ENCODE data around the gene TMEM234.
"Not testable (repeated sequence)": the region's sequence is repeated elsewhere in the genome, so short reads cannot be mapped to it uniquely, and the experiment has no call there.

The TMEM234 gene

GRCh38 chr1:32221980-32222755 lies at the start of gene TMEM234, which contains the start of gene EIF3I:
Gene TMEM234, minus strand, starts transcription at chr1:32222353. Its CDS starts 31 bp downstream, at chr1:32222322.
Gene EIF3I, plus strand, starts transcription at chr1:32222407. Its CDS starts 35 bp downstream, at chr1:32222442.
- no peak for FAIRE-seq

GRCh38 chr1:32269744-32270143 lies 47.6 kb upstream of the TMEM234 start:
- no peak for FAIRE-seq

GRCh38 chr1:32266921-32267591 lies 44.9 kb upstream of the TMEM234 start:
- no peak for FAIRE-seq

- no peak for FAIRE-seq
These were observed 43.7 kb upstream of the TMEM234 start for GRCh38 chr1:32265846-32266245.

GRCh38 chr1:32263744-32264143 lies 41.6 kb upstream of the TMEM234 start:
- no peak for FAIRE-seq

- FAIRE-seq: not testable (repeated sequence)
These were observed 41.1 kb upstream of the TMEM234 start for GRCh38 chr1:32263236-32263593.

- no peak for FAIRE-seq
These were observed 35.0 kb upstream of the TMEM234 start for GRCh38 chr1:32257227-32257508.

GRCh38 chr1:32256473-32257226 lies 34.5 kb upstream of the TMEM234 start:
- FAIRE-seq: no peak

GRCh38 chr1:32255072-32256071 lies 33.2 kb upstream of the TMEM234 start:
- FAIRE-seq: no peak

- no peak for FAIRE-seq
These were observed 29.0 kb upstream of the TMEM234 start, which contains the start of gene LCK for GRCh38 chr1:32250893-32251716. Gene LCK, plus strand, starts transcription at chr1:32251265. Its CDS starts 23,065 bp downstream, at chr1:32274330.

- no peak for FAIRE-seq
These were observed 27.8 kb upstream of the TMEM234 start for GRCh38 chr1:32249831-32250525.

GRCh38 chr1:32247983-32248889 lies 26.1 kb upstream of the TMEM234 start:
- FAIRE-seq: no peak

- FAIRE-seq: no peak
These were observed 25.3 kb upstream of the TMEM234 start for GRCh38 chr1:32247452-32247851.

GRCh38 chr1:32246888-32247273 lies 24.7 kb upstream of the TMEM234 start, which contains the start of gene FAM167B:
Gene FAM167B, plus strand, starts transcription at chr1:32247222. Its CDS starts 200 bp downstream, at chr1:32247422.
- no peak for FAIRE-seq

- FAIRE-seq: no peak
These were observed 20.2 kb upstream of the TMEM234 start for GRCh38 chr1:32242341-32242851.

- FAIRE-seq: no peak
These were observed 19.0 kb upstream of the TMEM234 start for GRCh38 chr1:32241001-32241763.

GRCh38 chr1:32240140-32240951 lies 18.2 kb upstream of the TMEM234 start:
- no peak for FAIRE-seq

- FAIRE-seq: no peak
These were observed 17.6 kb upstream of the TMEM234 start for GRCh38 chr1:32239790-32240139.

Measured in colon (tissue), 2 donors.